ENCODE measurements around the gene TMC6. TPM values are rescaled to one million over a fixed set of nuclear protein-coding genes. Genes with fewer than 3 reads are reported as not detected.
"Not testable (repeated sequence)": the region's sequence is repeated elsewhere in the genome, so short reads cannot be mapped to it uniquely, and the experiment has no call there.

TMC6 gene
- total RNA-seq, 2 donors from 2014 or later = 21.0 to 32.3 TPM

- WGBS, 2 donors = 95% methylated on average over 12 to 13 of the region's 13 CpGs
These were observed 41.8 kb downstream of the TMC6 start for GRCh38 chr17:78086740-78087139.

GRCh38 chr17:78082988-78083387 is 45.6 kb downstream of the TMC6 start:
- TF ChIP-seq CTCF (IDR thresholded peaks at IDR 0.05) = no peak
- no peak for TF ChIP-seq POLR2A (IDR thresholded peaks at IDR 0.05)
- no peak overlapping the region for H3K4me3 ChIP-seq
- ATAC-seq (no peak), DNase-seq (no peak)
- no peaks in the 10 kb centered on the region for H3K4me1 ChIP-seq
- no peak overlapping the region for H3K27ac ChIP-seq
- intact Hi-C loops (cut with DNase I) = no loop called here
- peaks cover 0 to 21% of the 10 kb centered on the region in 2 donors for H3K36me3 ChIP-seq (replicated peaks in 1 of 2; ENCODE audit: insufficient read depth in 1 of 2, low read depth in 2 of 2)
- H3K9me3 ChIP-seq = no peaks in the 10 kb centered on the region
- no peaks in the 10 kb centered on the region for H3K27me3 ChIP-seq
- WGBS, 2 donors = 86 to 89% methylated on average over 7 of the region's 7 CpGs

More at GRCh38 chr17:78086740-78087139, 41.8 kb downstream of the TMC6 start:
- TF ChIP-seq POLR2A (IDR thresholded peaks at IDR 0.05) (no peak), CTCF (IDR thresholded peaks at IDR 0.05) (no peak)
- intact Hi-C loops (cut with DNase I) = no loop called here
- H3K36me3 ChIP-seq (replicated peaks in 1 of 2; ENCODE audit: insufficient read depth in 1 of 2, low read depth in 2 of 2) = peaks cover 0 to 13% of the 10 kb centered on the region in 2 donors
- no peak for ATAC-seq
- no peak overlapping the region for H3K27ac ChIP-seq
- DNase-seq = no peak
- no peak overlapping the region for H3K4me3 ChIP-seq
- no peaks in the 10 kb centered on the region for H3K27me3 ChIP-seq
- H3K4me1 ChIP-seq = no peaks in the 10 kb centered on the region
- H3K9me3 ChIP-seq = no peaks in the 10 kb centered on the region

- peaks cover 0 to 21% of the 10 kb centered on the region in 2 donors for H3K36me3 ChIP-seq (replicated peaks in 1 of 2; ENCODE audit: insufficient read depth in 1 of 2, low read depth in 2 of 2)
- H3K27me3 ChIP-seq; H3K4me1 ChIP-seq; DNase-seq; H3K9me3 ChIP-seq; H3K27ac ChIP-seq; intact Hi-C loops (cut with DNase I); H3K4me3 ChIP-seq; ATAC-seq: not testable (repeated sequence)
- 80 to 82% methylated on average over 5 of the region's 5 CpGs for WGBS, 2 donors
These were observed 46.1 kb downstream of the TMC6 start for GRCh38 chr17:78082355-78082872.

GRCh38 chr17:78081551-78081950 is 47.0 kb downstream of the TMC6 start:
- H3K9me3 ChIP-seq = no peaks in the 10 kb centered on the region
- no peak for TF ChIP-seq POLR2A (IDR thresholded peaks at IDR 0.05)
- no peak for TF ChIP-seq CTCF (IDR thresholded peaks at IDR 0.05)
- ATAC-seq (no peak), DNase-seq (no peak)
- peaks cover 0 to 17% of the 10 kb centered on the region in 2 donors for H3K36me3 ChIP-seq (replicated peaks in 1 of 2; ENCODE audit: insufficient read depth in 1 of 2, low read depth in 2 of 2)
- H3K4me3 ChIP-seq = no peak overlapping the region
- intact Hi-C loops (cut with DNase I) = no loop called here
- no peaks in the 10 kb centered on the region for H3K4me1 ChIP-seq
- no peak overlapping the region for H3K27ac ChIP-seq
- 85 to 94% methylated on average over 3 of the region's 3 CpGs for WGBS, 2 donors
- H3K27me3 ChIP-seq = no peaks in the 10 kb centered on the region

GRCh38 chr17:78079253-78079652 is 49.3 kb downstream of the TMC6 start:
- intact Hi-C loops (cut with DNase I) = no loop called here
- H3K4me1 ChIP-seq = no peaks in the 10 kb centered on the region
- peaks cover 0 to 24% of the 10 kb centered on the region in 2 donors for H3K36me3 ChIP-seq (replicated peaks in 1 of 2; ENCODE audit: insufficient read depth in 1 of 2, low read depth in 2 of 2)
- no peak overlapping the region for H3K27ac ChIP-seq
- no peak for TF ChIP-seq CTCF (IDR thresholded peaks at IDR 0.05)
- no peak for TF ChIP-seq POLR2A (IDR thresholded peaks at IDR 0.05)
- WGBS, 2 donors = 91 to 96% methylated on average over 6 of the region's 6 CpGs
- H3K4me3 ChIP-seq = no peak overlapping the region
- no peaks in the 10 kb centered on the region for H3K27me3 ChIP-seq
- ATAC-seq (no peak), DNase-seq (no peak)
- H3K9me3 ChIP-seq = no peaks in the 10 kb centered on the region
